Progenitor cell of endocrine pancreas (in vitro differentiated cells): Measurements from ENCODE around the gene SLC2A6. TPM values are rescaled to one million over a fixed set of nuclear protein-coding genes. Genes with fewer than 3 reads are reported as not detected.

Experiments used
- DNase-seq: peaks from one replicate; pipeline ENCODE4 v3.0.0; 2021; ENCODE audit warnings: low spot score; ENCODE audit not compliant: unreplicated experiment
- H3K27ac Mint-ChIP-seq: 2 replicates; pipeline ENCODE4 v1.8.0; 2021; ENCODE audit warnings: mild to moderate bottlenecking, moderate library complexity, mixed read lengths
- H3K27me3 Mint-ChIP-seq: 2 replicates; pipeline ENCODE4 v1.8.0; 2021; ENCODE audit warnings: mixed read lengths
- H3K36me3 Mint-ChIP-seq: 2 replicates; pipeline ENCODE4 v1.8.0; 2022; ENCODE audit warnings: mixed read lengths; ENCODE audit not compliant: insufficient read depth
- H3K4me1 Mint-ChIP-seq: 2 replicates; pipeline ENCODE4 v1.8.0; 2021; ENCODE audit warnings: low read depth, mixed read lengths
- H3K4me3 Mint-ChIP-seq: 2 replicates; pipeline ENCODE4 v1.8.0; 2021; ENCODE audit warnings: low read depth, mild to moderate bottlenecking, moderate library complexity, mixed read lengths
- H3K9me3 Mint-ChIP-seq: 2 replicates; pipeline ENCODE4 v1.8.0; 2021; ENCODE audit warnings: low read depth, mixed read lengths
- CTCF ChIP-seq: fragments of 200-600 bp; sonication (generic); IDR thresholded peaks from one replicate; pipeline ENCODE4 v1.5.0; 2021; ENCODE audit warnings: antibody characterized with exemption, mild to moderate bottlenecking; ENCODE audit not compliant: unreplicated experiment
- total RNA-seq: library from RNA; stranded (reverse); gene quantifications from 2 replicates; pipeline ENCODE4 v1.2.1, GENCODE V29; 2021

Gene SLC2A6
- total RNA-seq, 1 donor from 2014 or later, result 4.7 TPM

- Mint-ChIP-seq H3K27ac (no peak overlapping the region), H3K4me1 (no peaks in the 10 kb centered on the region), H3K36me3 (no peaks in the 10 kb centered on the region), H3K27me3 (no peaks in the 10 kb centered on the region), H3K4me3 (no peak overlapping the region), H3K9me3 (no peaks in the 10 kb centered on the region)
- TF ChIP-seq CTCF, result no peak
- DNase-seq, result no peak
Measured at GRCh38 chr9:133468777-133469421, 10.0 kb downstream of the SLC2A6 start.

- no peak for TF ChIP-seq CTCF
- no peaks in the 10 kb centered on the region for H3K9me3 Mint-ChIP-seq
- H3K4me3 Mint-ChIP-seq, result no peak overlapping the region
- H3K36me3 Mint-ChIP-seq, result peaks cover 1% of the 10 kb centered on the region
- H3K4me1 Mint-ChIP-seq, result no peaks in the 10 kb centered on the region
- no peak for DNase-seq
- no peaks in the 10 kb centered on the region for H3K27me3 Mint-ChIP-seq
- no peak overlapping the region for H3K27ac Mint-ChIP-seq
Measured at GRCh38 chr9:133468374-133468773, 10.5 kb downstream of the SLC2A6 start.

GRCh38 chr9:133467101-133467500 is 11.8 kb downstream of the SLC2A6 start:
- DNase-seq, result no peak
- Mint-ChIP-seq H3K4me1 (no peaks in the 10 kb centered on the region), H3K27me3 (no peaks in the 10 kb centered on the region)

GRCh38 chr9:133465984-133466383 is 12.9 kb downstream of the SLC2A6 start:
- no peaks in the 10 kb centered on the region for H3K9me3 Mint-ChIP-seq
- H3K36me3 Mint-ChIP-seq, result peaks cover 1% of the 10 kb centered on the region
- DNase-seq, result no peak
- H3K4me3 Mint-ChIP-seq, result no peak overlapping the region
- TF ChIP-seq CTCF, result no peak
- H3K27ac Mint-ChIP-seq, result no peak overlapping the region
- peaks cover 7% of the 10 kb centered on the region for H3K4me1 Mint-ChIP-seq
- H3K27me3 Mint-ChIP-seq, result no peaks in the 10 kb centered on the region

More at GRCh38 chr9:133467101-133467500, 11.8 kb downstream of the SLC2A6 start:
- H3K27ac Mint-ChIP-seq, result no peak overlapping the region
- TF ChIP-seq CTCF, result no peak
- no peak overlapping the region for H3K4me3 Mint-ChIP-seq
- H3K9me3 Mint-ChIP-seq, result no peaks in the 10 kb centered on the region
- H3K36me3 Mint-ChIP-seq, result peaks cover 1% of the 10 kb centered on the region

GRCh38 chr9:133464638-133465037 is 14.3 kb downstream of the SLC2A6 start:
- H3K9me3 Mint-ChIP-seq, result no peaks in the 10 kb centered on the region
- H3K4me1 Mint-ChIP-seq, result peaks cover 12% of the 10 kb centered on the region
- H3K4me3 Mint-ChIP-seq, result no peak overlapping the region
- DNase-seq, result no peak
- H3K27me3 Mint-ChIP-seq, result no peaks in the 10 kb centered on the region
- no peak overlapping the region for H3K27ac Mint-ChIP-seq
- H3K36me3 Mint-ChIP-seq, result peaks cover 1% of the 10 kb centered on the region
- TF ChIP-seq CTCF, result no peak
